Skeletal muscle cell (primary cell): ENCODE results near the gene HTD2.
A peak's percentile ranks its signal among the peaks of the same experiment; 100 is the strongest.
"Not testable (repeated sequence)": the region's sequence is repeated elsewhere in the genome, so short reads cannot be mapped to it uniquely, and the experiment has no call there.

ENCODE experiments used
- DNase-seq: peaks from one replicate; pipeline ENCODE4 v3.0.0-alpha.2; 2010; ENCODE audit warnings: low read depth
- H3K4me3 ChIP-seq: 2 replicates; pipeline ENCODE4 v1.5.1; 2011; ENCODE audit warnings: low read depth, mild to moderate bottlenecking, control low read depth, low read length, moderate library complexity

Gene HTD2

GRCh38 chr3:58305882-58306711 lies at the start of gene HTD2, which contains the start of gene RPP14:
HTD2 (plus strand) TSS chr3:58306520; CDS start chr3:58317614, 11,094 bp downstream.
RPP14 (plus strand) TSS chr3:58306245; CDS start chr3:58310330, 4,085 bp downstream.
- H3K4me3 ChIP-seq = peak within 1 kb of the TSS; percentile 95
- peak; percentile 89 for DNase-seq

- DNase-seq = no peak
- no peak overlapping the region for H3K4me3 ChIP-seq
These were observed 47.8 kb upstream of the HTD2 start for GRCh38 chr3:58258392-58259055.

GRCh38 chr3:58260261-58260731 lies 46.0 kb upstream of the HTD2 start:
- no peak for DNase-seq

GRCh38 chr3:58260733-58261132 lies 45.6 kb upstream of the HTD2 start:
- no peak for DNase-seq
- no peak overlapping the region for H3K4me3 ChIP-seq

More at GRCh38 chr3:58260261-58260731, 46.0 kb upstream of the HTD2 start:
- no peak overlapping the region for H3K4me3 ChIP-seq

GRCh38 chr3:58261954-58262666 lies 44.2 kb upstream of the HTD2 start:
- no peak overlapping the region for H3K4me3 ChIP-seq
- DNase-seq = no peak

- no peak overlapping the region for H3K4me3 ChIP-seq
- DNase-seq = no peak
These were observed 39.7 kb upstream of the HTD2 start for GRCh38 chr3:58266577-58266976.

GRCh38 chr3:58267543-58267942 lies 38.8 kb upstream of the HTD2 start:
- H3K4me3 ChIP-seq, DNase-seq: not testable (repeated sequence)

- no peak for DNase-seq
- no peak overlapping the region for H3K4me3 ChIP-seq
These were observed 37.0 kb upstream of the HTD2 start for GRCh38 chr3:58269356-58269755.

GRCh38 chr3:58270485-58270884 lies 35.8 kb upstream of the HTD2 start:
- H3K4me3 ChIP-seq = no peak overlapping the region
- DNase-seq = no peak

GRCh38 chr3:58271901-58272501 lies 34.3 kb upstream of the HTD2 start:
- peak; percentile 69 for DNase-seq
- no peak overlapping the region for H3K4me3 ChIP-seq

- DNase-seq = no peak
- no peak overlapping the region for H3K4me3 ChIP-seq
These were observed 33.4 kb upstream of the HTD2 start for GRCh38 chr3:58272891-58273290.

GRCh38 chr3:58273362-58273761 lies 33.0 kb upstream of the HTD2 start:
- not testable (repeated sequence) for H3K4me3 ChIP-seq, DNase-seq

- DNase-seq = no peak
These were observed 32.2 kb upstream of the HTD2 start for GRCh38 chr3:58274027-58274614.

GRCh38 chr3:58281069-58281468 lies 25.3 kb upstream of the HTD2 start:
- H3K4me3 ChIP-seq = no peak overlapping the region
- DNase-seq = no peak

More at GRCh38 chr3:58274027-58274614, 32.2 kb upstream of the HTD2 start:
- no peak overlapping the region for H3K4me3 ChIP-seq

GRCh38 chr3:58285334-58285733 lies 21.0 kb upstream of the HTD2 start:
- no peak for DNase-seq
- H3K4me3 ChIP-seq = no peak overlapping the region

GRCh38 chr3:58287354-58287753 lies 19.0 kb upstream of the HTD2 start:
- no peak overlapping the region for H3K4me3 ChIP-seq
- DNase-seq = no peak

GRCh38 chr3:58288011-58288728 lies 18.1 kb upstream of the HTD2 start:
- DNase-seq = no peak
- H3K4me3 ChIP-seq = no peak overlapping the region

GRCh38 chr3:58288964-58289613 lies 17.2 kb upstream of the HTD2 start:
- not testable (repeated sequence) for DNase-seq, H3K4me3 ChIP-seq
